DMS79 (cell line): ENCODE data around the gene PNKP.

Source experiments
- DNase-seq: peaks from one replicate; lab custom pipeline; 2025; lab: John Stamatoyannopoulos, UW

The PNKP gene

DNA sequence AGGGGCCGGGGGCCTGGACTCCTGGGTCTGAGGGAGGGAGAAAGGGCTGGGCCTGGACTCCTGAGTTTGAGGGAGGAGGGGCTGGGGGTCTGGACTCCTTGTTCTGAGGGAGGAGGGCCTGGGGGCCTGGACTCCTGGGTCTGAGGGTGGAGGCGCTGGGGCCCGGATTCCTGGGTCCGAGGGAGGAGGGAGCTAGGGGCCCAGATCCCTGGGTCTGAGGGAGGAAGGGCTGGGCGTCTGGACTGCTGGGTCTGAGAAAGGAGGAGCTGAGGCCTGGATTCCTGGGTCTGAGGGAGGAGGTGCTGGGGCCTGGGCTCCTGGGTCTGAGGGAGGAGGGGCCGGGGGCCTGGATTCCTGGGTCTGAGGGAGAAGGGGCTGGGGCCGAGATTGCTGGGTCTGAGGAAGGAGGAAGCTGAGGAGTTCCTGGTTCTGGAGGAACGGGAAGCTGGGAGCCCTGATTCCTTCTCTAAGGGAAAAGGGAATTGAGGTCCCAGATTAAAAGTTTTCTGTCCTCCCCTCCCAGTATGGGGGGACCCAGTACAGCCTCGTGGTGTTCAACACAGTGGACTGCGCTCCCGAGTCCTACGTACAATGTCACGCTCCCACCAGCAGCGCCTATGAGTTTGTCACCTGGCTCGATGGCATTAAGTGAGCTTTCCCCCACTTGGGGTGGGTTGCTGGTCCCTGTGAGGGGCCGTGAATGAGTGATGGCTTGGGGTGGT lies 48.6 kb downstream of the PNKP start:
- DNase-seq, result no peak

GRCh38 chr19:49817964-49818648 lies 49.3 kb downstream of the PNKP start, which contains the start of gene MED25:
Gene MED25, plus strand, starts transcription at chr19:49818289. Its CDS starts 53 bp downstream, at chr19:49818342.
- DNase-seq, result peak; percentile 86

DNA sequence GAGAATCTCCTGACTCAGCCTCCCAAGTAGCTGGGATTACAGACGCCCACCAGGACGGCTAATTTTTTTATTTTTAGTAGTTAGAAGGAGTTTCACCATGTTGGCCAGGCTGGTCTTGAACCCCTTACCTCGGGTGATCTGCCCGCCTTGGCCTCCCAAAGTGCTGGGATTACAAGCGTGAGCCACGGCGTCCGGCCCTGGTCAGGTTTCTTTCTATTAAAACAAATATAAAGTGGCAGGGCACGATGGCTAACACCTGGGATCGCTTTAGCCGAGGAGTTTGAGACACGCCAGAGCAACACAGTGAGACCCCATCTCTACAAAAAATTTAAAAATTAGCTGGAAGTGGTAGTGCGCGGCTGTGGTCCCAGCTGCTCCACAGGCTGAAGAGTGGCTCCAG lies 50.8 kb downstream of the PNKP start:
- no peak for DNase-seq

DNA sequence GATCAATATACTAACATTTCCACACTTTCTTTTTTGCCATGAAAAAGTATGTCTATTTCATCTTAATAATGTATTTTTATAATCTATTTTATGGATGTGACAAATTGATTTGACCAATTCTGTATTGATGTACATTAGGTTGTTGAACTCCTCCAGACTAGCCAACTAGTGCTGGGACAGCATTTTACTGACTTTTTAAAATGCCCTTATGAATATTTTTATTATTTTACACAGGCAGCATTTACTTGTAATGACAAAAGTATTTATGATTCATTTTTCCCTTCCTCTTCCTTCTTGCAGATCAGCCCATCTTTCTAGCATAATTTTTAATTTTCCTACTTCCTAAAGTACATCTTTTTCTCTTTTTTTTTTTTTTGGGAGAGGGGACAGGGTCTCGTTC lies 53.4 kb downstream of the PNKP start:
- no peak for DNase-seq

GRCh38 chr19:49812997-49813861 lies 54.1 kb downstream of the PNKP start, which contains the start of gene FUZ:
Gene FUZ, minus strand, starts transcription at chr19:49813292. Its CDS starts 186 bp downstream, at chr19:49813106.
- peak; percentile 97 for DNase-seq

DNA sequence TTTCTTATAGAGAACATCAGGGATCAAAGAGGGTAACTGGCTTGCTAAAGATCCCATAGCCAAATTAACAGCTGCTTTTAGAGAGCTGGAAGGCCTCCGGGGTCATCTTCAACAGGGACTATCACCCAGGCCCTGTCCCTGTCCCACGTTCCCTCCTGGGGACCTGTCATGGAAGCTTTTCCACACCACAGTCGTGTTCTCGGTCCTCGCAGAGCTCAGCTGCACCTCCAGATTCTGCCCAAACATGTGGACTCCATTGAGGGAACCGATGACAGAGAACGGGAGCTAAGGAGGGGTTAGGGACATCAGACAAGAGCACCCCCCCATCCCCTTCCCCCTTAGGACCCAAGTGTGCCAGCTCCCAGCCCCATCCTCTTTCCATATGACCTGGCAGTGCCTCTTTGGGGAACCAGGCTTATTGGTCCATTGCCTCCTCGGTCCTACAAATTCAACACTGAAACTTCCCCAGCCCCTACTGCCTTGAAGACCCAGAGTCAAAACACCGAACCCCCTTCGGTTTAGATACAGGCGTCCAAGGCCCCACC lies 54.9 kb downstream of the PNKP start:
- DNase-seq, result no peak

GRCh38 chr19:49811328-49811727 lies 56.0 kb downstream of the PNKP start:
- no peak for DNase-seq
